ENCODE measurements around the gene TENM4. TPM values are rescaled to one million over a fixed set of nuclear protein-coding genes. Genes with fewer than 3 reads are reported as not detected.

TENM4 gene
- polyA plus RNA-seq, 3 donors: 0.31 to 1.7 TPM; not detected in 1

DNA sequence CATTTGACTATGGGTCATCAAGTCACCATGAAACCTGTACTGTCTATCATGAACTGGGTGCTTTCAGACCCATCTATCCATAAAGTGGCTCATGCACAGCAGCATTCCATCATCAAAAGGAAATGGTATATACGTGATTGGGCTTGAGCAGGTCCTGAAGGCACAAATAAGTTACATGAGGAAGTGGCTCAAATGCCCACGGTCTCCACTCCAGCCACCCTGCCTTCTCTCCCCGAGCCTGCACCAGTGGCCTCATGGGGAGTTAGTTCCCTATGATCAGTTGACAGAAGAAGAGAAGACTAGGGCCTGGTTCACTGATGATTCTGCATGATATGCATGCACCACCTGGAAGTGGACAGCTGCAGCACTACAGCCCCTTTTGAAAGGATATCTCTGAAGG is 312.5 kb downstream of the TENM4 start:
- Histone ChIP-seq H3K79me2 (ENCODE audit: insufficient read depth, low read length) (no peaks in the 10 kb centered on the region), H3K27ac (ENCODE audit: low read depth in 1 of 2, low read length in 2 of 2) (no peak overlapping the region), H3K4me3 (replicated peaks in 1 of 3; ENCODE audit: low read depth in 2 of 3, low read length in 3 of 3) (no peak overlapping the region), H3K9me3 (replicated peaks in 1 of 2; ENCODE audit: control insufficient read depth in 1 of 2, insufficient read depth in 1 of 2, low read length in 2 of 2) (peaks cover 16 to 18% of the 10 kb centered on the region in 2 donors), H2AFZ (ENCODE audit: insufficient read depth, low read depth, low read length, poor library complexity, severe bottlenecking) (no peak overlapping the region), H4K20me1 (ENCODE audit: insufficient read depth, low read length) (no peaks in the 10 kb centered on the region), H3K36me3 (replicated peaks in 1 of 2; ENCODE audit: control insufficient read depth in 1 of 2, insufficient read depth in 2 of 2, low read length in 2 of 2) (no peaks in the 10 kb centered on the region), H3K27me3 (ENCODE audit: control insufficient read depth in 2 of 2, insufficient read depth in 2 of 2, low read length in 2 of 2) (no peaks in the 10 kb centered on the region), H3K9ac (ENCODE audit: insufficient read depth, low read length, poor library complexity, severe bottlenecking) (no peak overlapping the region), H3K4me2 (replicated peaks; ENCODE audit: extremely low read depth, low read length, poor library complexity, severe bottlenecking) (no peak overlapping the region), H3K4me1 (ENCODE audit: control insufficient read depth in 1 of 2, insufficient read depth in 2 of 2, low read length in 2 of 2) (no peaks in the 10 kb centered on the region)
- Mint-ChIP-seq H3K4me1 (no peaks in the 10 kb centered on the region), H3K36me3 (no peaks in the 10 kb centered on the region), H3K27ac (no peak overlapping the region), H3K4me3 (no peak overlapping the region), H3K9me3 (peaks cover 17 to 41% (median 34%) of the 10 kb centered on the region in 7 donors), H3K27me3 (ENCODE audit: low read depth in 3 of 3) (peaks cover 0 to 4% (median 1%) of the 10 kb centered on the region in 3 donors)
- no peak for DNase-seq
- WGBS (ENCODE audit: insufficient coverage): no CpG with 5 or more reads among the region's 3 CpGs
- intact Hi-C loops (cut with micrococcal nuclease): no loop called here
- TF ChIP-seq, protein P1, sequence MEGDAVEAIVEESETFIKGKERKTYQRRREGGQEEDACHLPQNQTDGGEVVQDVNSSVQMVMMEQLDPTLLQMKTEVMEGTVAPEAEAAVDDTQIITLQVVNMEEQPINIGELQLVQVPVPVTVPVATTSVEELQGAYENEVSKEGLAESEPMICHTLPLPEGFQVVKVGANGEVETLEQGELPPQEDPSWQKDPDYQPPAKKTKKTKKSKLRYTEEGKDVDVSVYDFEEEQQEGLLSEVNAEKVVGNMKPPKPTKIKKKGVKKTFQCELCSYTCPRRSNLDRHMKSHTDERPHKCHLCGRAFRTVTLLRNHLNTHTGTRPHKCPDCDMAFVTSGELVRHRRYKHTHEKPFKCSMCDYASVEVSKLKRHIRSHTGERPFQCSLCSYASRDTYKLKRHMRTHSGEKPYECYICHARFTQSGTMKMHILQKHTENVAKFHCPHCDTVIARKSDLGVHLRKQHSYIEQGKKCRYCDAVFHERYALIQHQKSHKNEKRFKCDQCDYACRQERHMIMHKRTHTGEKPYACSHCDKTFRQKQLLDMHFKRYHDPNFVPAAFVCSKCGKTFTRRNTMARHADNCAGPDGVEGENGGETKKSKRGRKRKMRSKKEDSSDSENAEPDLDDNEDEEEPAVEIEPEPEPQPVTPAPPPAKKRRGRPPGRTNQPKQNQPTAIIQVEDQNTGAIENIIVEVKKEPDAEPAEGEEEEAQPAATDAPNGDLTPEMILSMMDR (IDR thresholded peaks at IDR 0.05): no peak

DNA sequence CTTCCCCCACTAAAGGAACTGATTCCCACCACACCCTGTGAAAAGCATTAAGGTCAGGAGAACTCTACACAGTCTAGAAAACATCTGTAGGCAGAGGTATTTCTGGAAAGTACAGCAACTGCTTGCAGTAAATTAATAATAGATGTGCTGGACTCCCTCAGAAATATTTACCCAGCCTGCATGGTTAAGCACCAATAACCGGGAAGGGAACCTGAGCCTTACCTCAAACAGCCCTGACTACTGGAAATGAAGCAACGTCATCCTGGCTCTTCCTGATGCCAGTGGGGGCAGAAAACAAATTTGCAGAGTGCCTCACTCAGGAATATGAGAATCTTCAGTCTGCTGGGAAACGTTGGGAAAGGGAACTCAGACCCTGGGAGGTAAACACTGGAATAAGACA is 318.1 kb downstream of the TENM4 start:
- Histone ChIP-seq H3K4me2 (replicated peaks; ENCODE audit: extremely low read depth, low read length, poor library complexity, severe bottlenecking) (no peak overlapping the region), H3K4me3 (replicated peaks in 1 of 3; ENCODE audit: low read depth in 2 of 3, low read length in 3 of 3) (no peak overlapping the region), H3K9ac (ENCODE audit: insufficient read depth, low read length, poor library complexity, severe bottlenecking) (no peak overlapping the region), H3K4me1 (ENCODE audit: control insufficient read depth in 1 of 2, insufficient read depth in 2 of 2, low read length in 2 of 2) (no peaks in the 10 kb centered on the region), H4K20me1 (ENCODE audit: insufficient read depth, low read length) (no peaks in the 10 kb centered on the region), H3K36me3 (replicated peaks in 1 of 2; ENCODE audit: control insufficient read depth in 1 of 2, insufficient read depth in 2 of 2, low read length in 2 of 2) (no peaks in the 10 kb centered on the region), H2AFZ (ENCODE audit: insufficient read depth, low read depth, low read length, poor library complexity, severe bottlenecking) (no peak overlapping the region), H3K27ac (ENCODE audit: low read depth in 1 of 2, low read length in 2 of 2) (no peak overlapping the region), H3K79me2 (ENCODE audit: insufficient read depth, low read length) (no peaks in the 10 kb centered on the region), H3K9me3 (replicated peaks in 1 of 2; ENCODE audit: control insufficient read depth in 1 of 2, insufficient read depth in 1 of 2, low read length in 2 of 2) (peaks cover 7 to 9% of the 10 kb centered on the region in 2 donors), H3K27me3 (ENCODE audit: control insufficient read depth in 2 of 2, insufficient read depth in 2 of 2, low read length in 2 of 2) (no peaks in the 10 kb centered on the region)
- TF ChIP-seq, protein P1 (IDR thresholded peaks at IDR 0.05): no peak
- intact Hi-C loops (cut with micrococcal nuclease): no loop called here
- H3K27me3 Mint-ChIP-seq (ENCODE audit: low read depth in 3 of 3): peaks cover 0 to 9% (median 0%) of the 10 kb centered on the region in 3 donors
- WGBS (ENCODE audit: insufficient coverage): no CpG with 5 or more reads among the region's 3 CpGs
- H3K4me3 Mint-ChIP-seq: no peak overlapping the region
- peaks cover 6 to 15% (median 12%) of the 10 kb centered on the region in 7 donors for H3K9me3 Mint-ChIP-seq
- H3K4me1 Mint-ChIP-seq: no peaks in the 10 kb centered on the region
- no peak for DNase-seq
- no peaks in the 10 kb centered on the region for H3K36me3 Mint-ChIP-seq
- no peak overlapping the region for H3K27ac Mint-ChIP-seq

Data from CD14-positive monocyte (primary cell).